Panc1 (cell line): ENCODE data around the gene GPRIN2.
"Not testable (repeated sequence)": the region's sequence is repeated elsewhere in the genome, so short reads cannot be mapped to it uniquely, and the experiment has no call there.

ENCODE experiments used
- CTCF ChIP-seq: fragments of 450-650 bp; IDR thresholded peaks from 2 replicates; pipeline ENCODE4 v1.5.1; 2017; ENCODE audit warnings: mild to moderate bottlenecking
- POLR2AphosphoS5 ChIP-seq: IDR thresholded peaks from 2 replicates; pipeline ENCODE4 v1.6.1; 2012; ENCODE audit warnings: mild to moderate bottlenecking, low read depth, low read length, moderate library complexity
- SIN3A ChIP-seq: IDR thresholded peaks from 2 replicates; pipeline ENCODE4 v1.6.1; 2012; ENCODE audit warnings: low read depth, mild to moderate bottlenecking, low read length, moderate library complexity, borderline replicate concordance; ENCODE audit not compliant: insufficient read depth
- TCF7L2 ChIP-seq: IDR thresholded peaks from 2 replicates; pipeline ENCODE4 v1.6.1; 2011; ENCODE audit warnings: mild to moderate bottlenecking, low read depth, low read length, inconsistent platforms
- TF ChIP-seq, protein P1 (sequence below), 2 experiments: IDR thresholded peaks; 2 replicates each; pipeline ENCODE4 v1.6.1; 2011 to 2012; ENCODE audit warnings: low read depth in 2 of 2, control low read depth in 1 of 2, low read length in 1 of 2, mild to moderate bottlenecking in 1 of 2, moderate library complexity in 1 of 2; ENCODE audit not compliant: insufficient read depth in 1 of 2

DNA sequence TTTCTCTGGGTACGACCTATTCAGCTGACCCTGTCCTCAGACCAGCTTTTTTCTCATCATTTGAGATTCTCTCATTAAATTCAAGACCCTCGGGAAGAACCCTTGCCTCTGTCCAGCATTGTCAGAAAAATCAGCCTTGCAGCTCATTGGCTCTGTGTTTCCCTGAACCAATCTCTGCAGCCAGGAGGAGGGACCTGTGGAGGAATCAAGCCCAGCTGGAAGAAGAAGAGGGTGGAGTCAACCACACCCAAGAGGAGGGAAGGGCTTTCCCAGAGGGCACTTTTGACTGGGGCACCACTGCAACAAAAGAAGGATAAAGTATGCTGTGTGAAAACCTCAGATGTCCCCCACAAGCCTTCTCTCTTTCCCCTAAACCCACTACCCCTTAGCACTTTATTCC, 14.2 kb upstream of the GPRIN2 start:
- not testable (repeated sequence) for TF ChIP-seq CTCF, POLR2AphosphoS5, SIN3A, TCF7L2
- TF ChIP-seq, protein P1, sequence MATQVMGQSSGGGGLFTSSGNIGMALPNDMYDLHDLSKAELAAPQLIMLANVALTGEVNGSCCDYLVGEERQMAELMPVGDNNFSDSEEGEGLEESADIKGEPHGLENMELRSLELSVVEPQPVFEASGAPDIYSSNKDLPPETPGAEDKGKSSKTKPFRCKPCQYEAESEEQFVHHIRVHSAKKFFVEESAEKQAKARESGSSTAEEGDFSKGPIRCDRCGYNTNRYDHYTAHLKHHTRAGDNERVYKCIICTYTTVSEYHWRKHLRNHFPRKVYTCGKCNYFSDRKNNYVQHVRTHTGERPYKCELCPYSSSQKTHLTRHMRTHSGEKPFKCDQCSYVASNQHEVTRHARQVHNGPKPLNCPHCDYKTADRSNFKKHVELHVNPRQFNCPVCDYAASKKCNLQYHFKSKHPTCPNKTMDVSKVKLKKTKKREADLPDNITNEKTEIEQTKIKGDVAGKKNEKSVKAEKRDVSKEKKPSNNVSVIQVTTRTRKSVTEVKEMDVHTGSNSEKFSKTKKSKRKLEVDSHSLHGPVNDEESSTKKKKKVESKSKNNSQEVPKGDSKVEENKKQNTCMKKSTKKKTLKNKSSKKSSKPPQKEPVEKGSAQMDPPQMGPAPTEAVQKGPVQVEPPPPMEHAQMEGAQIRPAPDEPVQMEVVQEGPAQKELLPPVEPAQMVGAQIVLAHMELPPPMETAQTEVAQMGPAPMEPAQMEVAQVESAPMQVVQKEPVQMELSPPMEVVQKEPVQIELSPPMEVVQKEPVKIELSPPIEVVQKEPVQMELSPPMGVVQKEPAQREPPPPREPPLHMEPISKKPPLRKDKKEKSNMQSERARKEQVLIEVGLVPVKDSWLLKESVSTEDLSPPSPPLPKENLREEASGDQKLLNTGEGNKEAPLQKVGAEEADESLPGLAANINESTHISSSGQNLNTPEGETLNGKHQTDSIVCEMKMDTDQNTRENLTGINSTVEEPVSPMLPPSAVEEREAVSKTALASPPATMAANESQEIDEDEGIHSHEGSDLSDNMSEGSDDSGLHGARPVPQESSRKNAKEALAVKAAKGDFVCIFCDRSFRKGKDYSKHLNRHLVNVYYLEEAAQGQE (IDR thresholded peaks at IDR 0.05; ENCODE audit: insufficient read depth in 1 of 2, low read depth in 2 of 2, low read length in 1 of 2): not testable (repeated sequence)
